ENCODE results near the gene SYNGR3. TPM values are rescaled to one million over a fixed set of nuclear protein-coding genes. Genes with fewer than 3 reads are reported as not detected.

SYNGR3 gene
- total and polyA plus RNA-seq, 2 of the 13 experiments (the other 11 are each of a cell fraction or from before 2014, with no cell fraction given) = 0.97 to 5.7 TPM

DNA sequence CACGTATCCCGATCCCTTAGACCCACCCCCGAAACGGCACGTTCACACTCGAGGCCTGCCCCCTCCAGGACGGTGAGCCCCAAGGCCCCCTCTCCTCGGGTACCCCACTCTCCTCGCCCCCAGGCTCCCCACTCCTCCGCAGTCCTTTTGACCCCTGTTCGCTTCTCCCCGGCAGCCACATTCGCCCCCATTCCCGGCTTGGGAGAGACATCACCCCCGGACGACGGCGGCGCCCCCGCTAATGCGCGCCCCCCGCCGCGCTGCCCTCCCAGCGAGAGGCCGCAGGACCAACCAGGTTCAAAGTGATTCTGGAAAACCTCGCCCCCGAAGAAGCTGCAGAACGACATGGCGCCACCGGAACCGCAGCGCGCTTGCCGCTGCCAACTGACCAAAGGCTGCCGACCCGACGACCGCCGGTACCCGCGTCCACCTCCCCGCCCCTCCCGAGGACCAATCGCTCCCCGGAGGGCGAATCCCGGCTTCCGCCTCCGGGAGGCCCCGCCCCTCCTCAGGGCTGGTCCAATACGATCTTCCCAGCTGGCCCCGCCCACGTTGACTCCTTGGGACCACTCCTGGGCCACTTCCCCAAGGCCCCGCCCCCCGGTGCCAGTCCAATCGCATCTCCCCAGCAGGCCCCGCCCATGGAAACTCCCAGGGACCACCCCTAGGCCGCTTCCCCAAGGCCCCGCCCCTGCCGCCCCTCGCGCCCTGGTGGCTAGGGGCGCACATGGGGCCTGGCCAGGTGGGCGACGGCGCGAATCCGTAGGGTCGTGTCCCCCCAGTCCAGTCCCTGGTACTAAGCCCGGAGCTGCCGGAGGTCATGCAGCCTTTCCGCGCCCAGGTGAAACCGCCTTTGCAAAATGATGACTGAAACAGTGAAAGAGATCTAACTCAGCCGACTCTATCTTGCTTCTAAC is 46.7 kb upstream of the SYNGR3 start, which contains the start of gene MSRB1 (continued):
- TF ChIP-seq, protein P1, sequence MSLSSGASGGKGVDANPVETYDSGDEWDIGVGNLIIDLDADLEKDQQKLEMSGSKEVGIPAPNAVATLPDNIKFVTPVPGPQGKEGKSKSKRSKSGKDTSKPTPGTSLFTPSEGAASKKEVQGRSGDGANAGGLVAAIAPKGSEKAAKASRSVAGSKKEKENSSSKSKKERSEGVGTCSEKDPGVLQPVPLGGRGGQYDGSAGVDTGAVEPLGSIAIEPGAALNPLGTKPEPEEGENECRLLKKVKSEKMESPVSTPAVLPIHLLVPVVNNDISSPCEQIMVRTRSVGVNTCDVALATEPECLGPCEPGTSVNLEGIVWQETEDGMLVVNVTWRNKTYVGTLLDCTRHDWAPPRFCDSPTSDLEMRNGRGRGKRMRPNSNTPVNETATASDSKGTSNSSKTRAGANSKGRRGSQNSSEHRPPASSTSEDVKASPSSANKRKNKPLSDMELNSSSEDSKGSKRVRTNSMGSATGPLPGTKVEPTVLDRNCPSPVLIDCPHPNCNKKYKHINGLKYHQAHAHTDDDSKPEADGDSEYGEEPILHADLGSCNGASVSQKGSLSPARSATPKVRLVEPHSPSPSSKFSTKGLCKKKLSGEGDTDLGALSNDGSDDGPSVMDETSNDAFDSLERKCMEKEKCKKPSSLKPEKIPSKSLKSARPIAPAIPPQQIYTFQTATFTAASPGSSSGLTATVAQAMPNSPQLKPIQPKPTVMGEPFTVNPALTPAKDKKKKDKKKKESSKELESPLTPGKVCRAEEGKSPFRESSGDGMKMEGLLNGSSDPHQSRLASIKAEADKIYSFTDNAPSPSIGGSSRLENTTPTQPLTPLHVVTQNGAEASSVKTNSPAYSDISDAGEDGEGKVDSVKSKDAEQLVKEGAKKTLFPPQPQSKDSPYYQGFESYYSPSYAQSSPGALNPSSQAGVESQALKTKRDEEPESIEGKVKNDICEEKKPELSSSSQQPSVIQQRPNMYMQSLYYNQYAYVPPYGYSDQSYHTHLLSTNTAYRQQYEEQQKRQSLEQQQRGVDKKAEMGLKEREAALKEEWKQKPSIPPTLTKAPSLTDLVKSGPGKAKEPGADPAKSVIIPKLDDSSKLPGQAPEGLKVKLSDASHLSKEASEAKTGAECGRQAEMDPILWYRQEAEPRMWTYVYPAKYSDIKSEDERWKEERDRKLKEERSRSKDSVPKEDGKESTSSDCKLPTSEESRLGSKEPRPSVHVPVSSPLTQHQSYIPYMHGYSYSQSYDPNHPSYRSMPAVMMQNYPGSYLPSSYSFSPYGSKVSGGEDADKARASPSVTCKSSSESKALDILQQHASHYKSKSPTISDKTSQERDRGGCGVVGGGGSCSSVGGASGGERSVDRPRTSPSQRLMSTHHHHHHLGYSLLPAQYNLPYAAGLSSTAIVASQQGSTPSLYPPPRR (CRISPR knock-in tag; IDR thresholded peaks at IDR 0.05; ENCODE audit: borderline replicate concordance) = 0 out of 2 replicates have a peak, but pooled peaks have one; percentile 55
- TF ChIP-seq ZNF768 (CRISPR knock-in tag; IDR thresholded peaks at IDR 0.05) (no peak), HNF4G (IDR thresholded peaks at IDR 0.05; ENCODE audit: borderline replicate concordance, low read depth, low read length) (no peak), HNF4G (CRISPR knock-in tag; IDR thresholded peaks at IDR 0.05; ENCODE audit: borderline replicate concordance, low read depth) (no peak), SRSF1 (optimal IDR thresholded peaks at IDR 0.05; ENCODE audit: low read depth, low read length) (peak; percentile 73), ZNF703 (CRISPR knock-in tag; IDR thresholded peaks at IDR 0.05; ENCODE audit: borderline replicate concordance) (no peak), ZFP36 (IDR thresholded peaks at IDR 0.05; ENCODE audit: borderline replicate concordance, low read depth, low read length, partially characterized antibody) (no peak), U2AF2 (IDR thresholded peaks at IDR 0.05; ENCODE audit: low read depth, low read length) (no peak), ARNTL (CRISPR knock-in tag; IDR thresholded peaks at IDR 0.05) (peak; percentile 62; the same call in 1 of the 2 replicates), NFIC (IDR thresholded peaks at IDR 0.05; ENCODE audit: low read length) (no peak), ZSCAN31 (CRISPR knock-in tag; IDR thresholded peaks at IDR 0.05; ENCODE audit: low read depth) (no peak), GABPA (IDR thresholded peaks at IDR 0.05; ENCODE audit: low read depth, low read length) (peak; percentile 44), GABPA (CRISPR knock-in tag; IDR thresholded peaks at IDR 0.05; ENCODE audit: low read depth) (peak; percentile 74), KDM2A (CRISPR knock-in tag; IDR thresholded peaks at IDR 0.05; ENCODE audit: borderline replicate concordance, low read depth) (peak; percentile 46; the same call in 1 of the 2 replicates), ZNF329 (CRISPR knock-in tag; IDR thresholded peaks at IDR 0.05; ENCODE audit: low read depth) (0 out of 2 replicates have a peak, but pooled peaks have one; percentile 12), GATAD1 (CRISPR knock-in tag; IDR thresholded peaks at IDR 0.05) (peak; percentile 70; the same call in 1 of the 2 replicates), TSC22D2 (CRISPR knock-in tag; IDR thresholded peaks at IDR 0.05; ENCODE audit: borderline replicate concordance) (0 out of 2 replicates have a peak, but pooled peaks have one; percentile 22), ZNF777 (CRISPR knock-in tag; IDR thresholded peaks at IDR 0.05) (peak; percentile 74)
- TF ChIP-seq, protein P2, sequence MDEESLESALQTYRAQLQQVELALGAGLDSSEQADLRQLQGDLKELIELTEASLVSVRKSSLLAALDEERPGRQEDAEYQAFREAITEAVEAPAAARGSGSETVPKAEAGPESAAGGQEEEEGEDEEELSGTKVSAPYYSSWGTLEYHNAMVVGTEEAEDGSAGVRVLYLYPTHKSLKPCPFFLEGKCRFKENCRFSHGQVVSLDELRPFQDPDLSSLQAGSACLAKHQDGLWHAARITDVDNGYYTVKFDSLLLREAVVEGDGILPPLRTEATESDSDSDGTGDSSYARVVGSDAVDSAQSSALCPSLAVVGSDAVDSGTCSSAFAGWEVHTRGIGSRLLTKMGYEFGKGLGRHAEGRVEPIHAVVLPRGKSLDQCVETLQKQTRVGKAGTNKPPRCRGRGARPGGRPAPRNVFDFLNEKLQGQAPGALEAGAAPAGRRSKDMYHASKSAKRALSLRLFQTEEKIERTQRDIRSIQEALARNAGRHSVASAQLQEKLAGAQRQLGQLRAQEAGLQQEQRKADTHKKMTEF (CRISPR knock-in tag; IDR thresholded peaks at IDR 0.05) = peak; percentile 26
- TF ChIP-seq, protein P3, sequence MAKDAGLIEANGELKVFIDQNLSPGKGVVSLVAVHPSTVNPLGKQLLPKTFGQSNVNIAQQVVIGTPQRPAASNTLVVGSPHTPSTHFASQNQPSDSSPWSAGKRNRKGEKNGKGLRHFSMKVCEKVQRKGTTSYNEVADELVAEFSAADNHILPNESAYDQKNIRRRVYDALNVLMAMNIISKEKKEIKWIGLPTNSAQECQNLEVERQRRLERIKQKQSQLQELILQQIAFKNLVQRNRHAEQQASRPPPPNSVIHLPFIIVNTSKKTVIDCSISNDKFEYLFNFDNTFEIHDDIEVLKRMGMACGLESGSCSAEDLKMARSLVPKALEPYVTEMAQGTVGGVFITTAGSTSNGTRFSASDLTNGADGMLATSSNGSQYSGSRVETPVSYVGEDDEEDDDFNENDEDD (CRISPR knock-in tag; IDR thresholded peaks at IDR 0.05; ENCODE audit: borderline replicate concordance) = peak; percentile 80; the same call in 1 of the 2 replicates

All from HepG2 (cell line).